ENCODE measurements around the gene NPY1R. TPM values are rescaled to one million over a fixed set of nuclear protein-coding genes. Genes with fewer than 3 reads are reported as not detected.
A peak's percentile ranks its signal among the peaks of the same experiment; 100 is the strongest.

Gene NPY1R
- total RNA-seq, 1 experiment from 2014 or later: 1.3 TPM

GRCh38 chr4:163331629-163332376 is 593 bp downstream of the NPY1R start:
- intact Hi-C loops (cut with micrococcal nuclease): loop anchor here (1.0 to 5.0 kb wide), 6 partner anchors 110 to 835 kb away; partner anchors contain the start of gene NAF1
- no peak for TF ChIP-seq CTCF (conservative IDR thresholded peaks at IDR 0.05; ENCODE audit: low read depth, low read length)
- peak; percentile 60 for TF ChIP-seq EZH2 (IDR thresholded peaks at IDR 0.05; ENCODE audit: low read length, unreplicated experiment)
- peak; percentile 58; the same call in 1 of the 2 replicates for TF ChIP-seq EZH2phosphoT487 (IDR thresholded peaks at IDR 0.05; ENCODE audit: borderline replicate concordance, low read length)
- Histone ChIP-seq H3K4me1 (ENCODE audit: insufficient read depth, low read length) (no peaks in the 10 kb centered on the region), H3K4me2 (ENCODE audit: low read length) (peak overlapping the region; percentile 92), H3K79me2 (ENCODE audit: low read length) (no peaks in the 10 kb centered on the region), H2AFZ (ENCODE audit: low read length) (peak overlapping the region; percentile 95), H3K27me3 (ENCODE audit: low read length) (peaks cover 21% of the 10 kb centered on the region), H3K9me2 (replicated peaks; ENCODE audit: low read length) (no peaks in the 10 kb centered on the region), H3K9ac (ENCODE audit: low read length) (no peak overlapping the region), H4K20me1 (ENCODE audit: low read length) (no peaks in the 10 kb centered on the region), H3K4me3 (ENCODE audit: low read length) (peak overlapping the region; percentile 76), H3F3A (ENCODE audit: low read length, unreplicated experiment) (no peaks in the 10 kb centered on the region), H3K36me3 (ENCODE audit: low read depth, low read length) (no peaks in the 10 kb centered on the region), H3K27ac (ENCODE audit: low read length) (no peak overlapping the region), H3K9me3 (ENCODE audit: low read length) (no peaks in the 10 kb centered on the region)
- DNase-seq (peak; percentile 7), ATAC-seq (peak; percentile 48)
- TSS peak; percentile 81 for BruUV-seq (replicated peaks)
- POLR2A ChIA-PET (ENCODE audit: unreplicated experiment): interaction anchor here (0.6 kb wide), 1 partner anchor 34 kb away, joined by 5 read pairs; no protein-coding TSS in a partner anchor
- CTCF ChIA-PET: interaction anchor here (0.6 to 1.1 kb wide), 3 partner anchors 117 to 224 kb away, joined by 3 read pairs; no protein-coding TSS in a partner anchor

- POLR2A ChIA-PET (ENCODE audit: unreplicated experiment): interaction anchor here (0.6 to 0.7 kb wide), 2 partner anchors 34 to 209 kb away, joined by 3 to 5 read pairs; no protein-coding TSS in a partner anchor
- Histone ChIP-seq H3K27me3 (ENCODE audit: low read length) (peaks cover 21% of the 10 kb centered on the region), H3F3A (ENCODE audit: low read length, unreplicated experiment) (no peaks in the 10 kb centered on the region), H4K20me1 (ENCODE audit: low read length) (no peaks in the 10 kb centered on the region), H3K27ac (ENCODE audit: low read length) (no peak overlapping the region), H3K4me2 (ENCODE audit: low read length) (peak overlapping the region; percentile 92), H3K4me3 (ENCODE audit: low read length) (peak overlapping the region; percentile 76), H2AFZ (ENCODE audit: low read length) (peak overlapping the region; percentile 95; the same call in 1 of the 2 replicates), H3K4me1 (ENCODE audit: insufficient read depth, low read length) (no peaks in the 10 kb centered on the region), H3K79me2 (ENCODE audit: low read length) (no peaks in the 10 kb centered on the region), H3K9me2 (replicated peaks; ENCODE audit: low read length) (no peaks in the 10 kb centered on the region), H3K9me3 (ENCODE audit: low read length) (no peaks in the 10 kb centered on the region), H3K36me3 (ENCODE audit: low read depth, low read length) (no peaks in the 10 kb centered on the region), H3K9ac (ENCODE audit: low read length) (no peak overlapping the region)
- DNase-seq (no peak), ATAC-seq (peak; percentile 9)
- no TSS peak for BruUV-seq (replicated peaks)
- CTCF ChIA-PET: interaction anchor here (1.1 kb wide), 1 partner anchor 223 kb away, joined by 3 read pairs; no protein-coding TSS in a partner anchor
- intact Hi-C loops (cut with micrococcal nuclease): loop anchor here (5.0 kb wide), 2 partner anchors 111 to 216 kb away; no protein-coding TSS in a partner anchor
- TF ChIP-seq CTCF (conservative IDR thresholded peaks at IDR 0.05; ENCODE audit: low read depth, low read length) (no peak), EZH2phosphoT487 (IDR thresholded peaks at IDR 0.05; ENCODE audit: borderline replicate concordance, low read length) (no peak), EZH2 (IDR thresholded peaks at IDR 0.05; ENCODE audit: low read length, unreplicated experiment) (no peak)
Measured at GRCh38 chr4:163330916-163331628, 1.3 kb downstream of the NPY1R start.
